ENCODE data around the gene MB. TPM values are rescaled to one million over a fixed set of nuclear protein-coding genes. Genes with fewer than 3 reads are reported as not detected.

The MB gene
- total RNA-seq, 1 experiment from 2014 or later: 1.5 TPM

DNA sequence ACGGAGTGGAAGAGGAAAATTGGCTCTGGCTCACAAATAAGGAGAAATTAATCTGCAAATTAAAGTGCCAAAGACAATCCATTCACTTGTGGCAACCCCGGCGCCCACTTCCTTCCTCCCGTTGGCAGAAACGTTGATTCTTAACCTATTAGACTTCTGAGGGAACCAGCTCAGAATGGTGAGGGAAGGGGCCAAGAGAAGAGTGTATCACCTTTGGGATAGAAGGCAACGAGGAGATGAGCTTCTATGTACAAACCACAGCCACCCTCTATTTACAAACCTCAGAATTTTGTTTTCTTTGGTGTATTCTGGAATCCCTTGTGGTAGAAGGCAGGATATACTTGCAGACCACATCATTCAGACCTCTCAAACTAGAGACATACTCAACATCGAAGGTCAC lies 1.1 kb downstream of the MB start:
- no peak for DNase-seq (ENCODE audit: low read depth, low spot score)
- ATAC-seq: no peak
- no peak overlapping the region for H2AFZ ChIP-seq (ENCODE audit: low read depth, low read length, poor library complexity, severe bottlenecking)
- H3K36me3 ChIP-seq (ENCODE audit: control insufficient read depth in 1 of 2, insufficient read depth in 2 of 2, low read length in 2 of 2): no peaks in the 10 kb centered on the region
- intact Hi-C loops (cut with micrococcal nuclease): no loop called here
- no peaks in the 10 kb centered on the region for H3K9me2 ChIP-seq (ENCODE audit: insufficient read depth)
- POLR2A ChIA-PET: no interaction called here
- no peak overlapping the region for H3K9ac ChIP-seq (ENCODE audit: low read length)
- H3K9me3 ChIP-seq (ENCODE audit: control insufficient read depth in 1 of 2, insufficient read depth in 1 of 2, low read depth in 1 of 2, low read length in 2 of 2): no peaks in the 10 kb centered on the region
- CTCF ChIA-PET: no interaction called here
- H3K79me2 ChIP-seq (ENCODE audit: insufficient read depth, low read length): no peaks in the 10 kb centered on the region
- no peaks in the 10 kb centered on the region for H4K20me1 ChIP-seq (ENCODE audit: insufficient read depth)
- no peak overlapping the region for H3K27ac ChIP-seq (ENCODE audit: low read depth, low read length)
- no TSS peak for BruUV-seq (replicated peaks)
- H3K4me2 ChIP-seq (ENCODE audit: low read length): no peak overlapping the region
- RAD21 ChIA-PET (ENCODE audit: low non-redundant PET in 1 of 2, low total read pairs in 2 of 2, uncharacterized antibody in 2 of 2, unreplicated experiment in 2 of 2): no interaction called here
- H3K4me1 ChIP-seq (ENCODE audit: control insufficient read depth in 1 of 2, insufficient read depth in 2 of 2, low read length in 2 of 2): no peaks in the 10 kb centered on the region
- TF ChIP-seq, protein P1, sequence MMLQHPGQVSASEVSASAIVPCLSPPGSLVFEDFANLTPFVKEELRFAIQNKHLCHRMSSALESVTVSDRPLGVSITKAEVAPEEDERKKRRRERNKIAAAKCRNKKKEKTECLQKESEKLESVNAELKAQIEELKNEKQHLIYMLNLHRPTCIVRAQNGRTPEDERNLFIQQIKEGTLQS (IDR thresholded peaks at IDR 0.05): no peak
- TF ChIP-seq SIN3A (IDR thresholded peaks at IDR 0.05; ENCODE audit: low read depth) (no peak), ZFX (IDR thresholded peaks at IDR 0.05) (no peak), POLR2A (IDR thresholded peaks at IDR 0.05; ENCODE audit: borderline replicate concordance, extremely low read depth, insufficient read depth, insufficient read length) (no peak), SRF (IDR thresholded peaks at IDR 0.05; ENCODE audit: low read depth) (no peak), EZH2phosphoT487 (IDR thresholded peaks at IDR 0.05; ENCODE audit: borderline replicate concordance) (no peak), FOSL1 (IDR thresholded peaks at IDR 0.05; ENCODE audit: low read depth) (no peak), JUND (IDR thresholded peaks at IDR 0.05) (no peak), ZNF274 (IDR thresholded peaks at IDR 0.05; ENCODE audit: low read depth, low read length) (no peak), RAD21 (IDR thresholded peaks at IDR 0.05; ENCODE audit: low read depth) (no peak), EZH2 (IDR thresholded peaks at IDR 0.05) (no peak), ELF1 (IDR thresholded peaks at IDR 0.05; ENCODE audit: borderline replicate concordance, low read depth) (no peak)
- TF ChIP-seq, protein P2, sequence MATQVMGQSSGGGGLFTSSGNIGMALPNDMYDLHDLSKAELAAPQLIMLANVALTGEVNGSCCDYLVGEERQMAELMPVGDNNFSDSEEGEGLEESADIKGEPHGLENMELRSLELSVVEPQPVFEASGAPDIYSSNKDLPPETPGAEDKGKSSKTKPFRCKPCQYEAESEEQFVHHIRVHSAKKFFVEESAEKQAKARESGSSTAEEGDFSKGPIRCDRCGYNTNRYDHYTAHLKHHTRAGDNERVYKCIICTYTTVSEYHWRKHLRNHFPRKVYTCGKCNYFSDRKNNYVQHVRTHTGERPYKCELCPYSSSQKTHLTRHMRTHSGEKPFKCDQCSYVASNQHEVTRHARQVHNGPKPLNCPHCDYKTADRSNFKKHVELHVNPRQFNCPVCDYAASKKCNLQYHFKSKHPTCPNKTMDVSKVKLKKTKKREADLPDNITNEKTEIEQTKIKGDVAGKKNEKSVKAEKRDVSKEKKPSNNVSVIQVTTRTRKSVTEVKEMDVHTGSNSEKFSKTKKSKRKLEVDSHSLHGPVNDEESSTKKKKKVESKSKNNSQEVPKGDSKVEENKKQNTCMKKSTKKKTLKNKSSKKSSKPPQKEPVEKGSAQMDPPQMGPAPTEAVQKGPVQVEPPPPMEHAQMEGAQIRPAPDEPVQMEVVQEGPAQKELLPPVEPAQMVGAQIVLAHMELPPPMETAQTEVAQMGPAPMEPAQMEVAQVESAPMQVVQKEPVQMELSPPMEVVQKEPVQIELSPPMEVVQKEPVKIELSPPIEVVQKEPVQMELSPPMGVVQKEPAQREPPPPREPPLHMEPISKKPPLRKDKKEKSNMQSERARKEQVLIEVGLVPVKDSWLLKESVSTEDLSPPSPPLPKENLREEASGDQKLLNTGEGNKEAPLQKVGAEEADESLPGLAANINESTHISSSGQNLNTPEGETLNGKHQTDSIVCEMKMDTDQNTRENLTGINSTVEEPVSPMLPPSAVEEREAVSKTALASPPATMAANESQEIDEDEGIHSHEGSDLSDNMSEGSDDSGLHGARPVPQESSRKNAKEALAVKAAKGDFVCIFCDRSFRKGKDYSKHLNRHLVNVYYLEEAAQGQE (IDR thresholded peaks at IDR 0.05; ENCODE audit: low read depth): no peak
- TF ChIP-seq, protein P3, sequence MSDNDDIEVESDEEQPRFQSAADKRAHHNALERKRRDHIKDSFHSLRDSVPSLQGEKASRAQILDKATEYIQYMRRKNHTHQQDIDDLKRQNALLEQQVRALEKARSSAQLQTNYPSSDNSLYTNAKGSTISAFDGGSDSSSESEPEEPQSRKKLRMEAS (IDR thresholded peaks at IDR 0.05): no peak
- no peaks in the 10 kb centered on the region for H3K27me3 ChIP-seq (ENCODE audit: insufficient read depth, low read length)
- no peak overlapping the region for H3K4me3 ChIP-seq (replicated peaks in 1 of 2; ENCODE audit: low read depth in 1 of 2, low read length in 2 of 2)
